GM21367 (cell line): Measurements from ENCODE around the gene ODF4.

Source experiments
- ATAC-seq: cut with Tn5 transposase; IDR thresholded peaks from one replicate; pipeline ENCODE4 v1.9.1; 2021; ENCODE audit not compliant: unreplicated experiment

The ODF4 gene

GRCh38 chr17:8339540-8339939 lies at the start of gene ODF4:
Gene ODF4 (plus strand): TSS chr17:8339840. CDS start chr17:8340052, 212 bp downstream.
- ATAC-seq, result no peak

DNA sequence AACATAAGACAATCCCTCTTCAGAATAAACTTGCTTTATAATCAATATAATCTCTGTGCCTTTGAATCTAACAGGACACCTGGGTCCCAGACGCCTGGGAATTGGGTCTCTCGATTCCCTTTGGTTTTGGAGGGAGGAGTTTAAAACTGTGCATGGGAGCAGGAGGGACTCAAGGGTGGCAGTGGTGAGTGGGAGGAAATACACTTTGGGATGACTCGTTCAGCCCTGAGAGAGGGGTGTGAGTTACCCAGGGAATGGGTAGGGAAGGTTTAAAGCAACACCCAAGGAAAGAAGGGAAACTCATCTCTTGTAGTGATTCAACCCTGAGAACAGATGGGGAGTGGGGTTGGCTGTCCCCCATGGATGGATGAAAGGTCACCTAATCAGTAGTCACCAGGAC lies 49.6 kb upstream of the ODF4 start:
- no peak for ATAC-seq

DNA sequence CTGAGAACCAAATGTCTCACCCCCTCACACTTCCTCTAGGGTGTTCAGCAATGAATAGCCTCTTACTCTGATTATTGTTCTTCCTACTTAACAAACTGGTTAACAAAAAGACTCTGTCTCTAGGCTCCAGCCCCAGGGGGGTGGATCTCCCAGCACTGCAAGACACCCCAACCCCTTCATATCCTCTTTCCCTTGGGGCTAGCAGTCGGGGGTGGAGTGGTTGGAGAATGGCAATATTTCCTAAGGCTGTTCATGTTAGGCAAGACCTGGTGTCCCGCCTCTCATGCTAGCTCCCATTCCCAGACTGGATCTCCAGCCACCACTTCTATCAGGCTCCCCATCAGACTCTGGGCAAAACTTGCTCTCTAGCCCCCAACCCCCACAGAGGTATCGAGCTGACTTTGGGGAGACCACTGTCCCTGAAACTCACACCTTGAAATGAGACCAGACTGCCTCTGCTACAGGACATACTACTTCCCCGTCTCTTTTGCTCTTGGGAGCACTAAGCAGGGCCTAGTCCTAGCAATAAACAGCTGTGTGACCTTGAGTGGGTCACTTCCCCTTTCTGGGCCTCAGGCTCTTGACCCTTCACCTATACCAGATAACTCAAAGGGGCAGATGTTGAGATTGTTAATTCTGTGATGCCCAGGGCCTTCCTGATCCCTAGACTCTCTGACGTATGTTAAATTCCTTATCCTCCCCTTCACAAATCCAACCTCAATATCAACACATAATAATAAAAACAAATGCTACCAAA lies 46.8 kb upstream of the ODF4 start:
- ATAC-seq, result no peak

GRCh38 chr17:8294361-8294760 lies 45.3 kb upstream of the ODF4 start:
- no peak for ATAC-seq

GRCh38 chr17:8294814-8295316 lies 44.8 kb upstream of the ODF4 start:
- no peak for ATAC-seq

- ATAC-seq, result no peak
Measured at GRCh38 chr17:8300226-8300625, 39.4 kb upstream of the ODF4 start.

- ATAC-seq, result no peak
Measured at GRCh38 chr17:8300627-8301242, 38.9 kb upstream of the ODF4 start.

DNA sequence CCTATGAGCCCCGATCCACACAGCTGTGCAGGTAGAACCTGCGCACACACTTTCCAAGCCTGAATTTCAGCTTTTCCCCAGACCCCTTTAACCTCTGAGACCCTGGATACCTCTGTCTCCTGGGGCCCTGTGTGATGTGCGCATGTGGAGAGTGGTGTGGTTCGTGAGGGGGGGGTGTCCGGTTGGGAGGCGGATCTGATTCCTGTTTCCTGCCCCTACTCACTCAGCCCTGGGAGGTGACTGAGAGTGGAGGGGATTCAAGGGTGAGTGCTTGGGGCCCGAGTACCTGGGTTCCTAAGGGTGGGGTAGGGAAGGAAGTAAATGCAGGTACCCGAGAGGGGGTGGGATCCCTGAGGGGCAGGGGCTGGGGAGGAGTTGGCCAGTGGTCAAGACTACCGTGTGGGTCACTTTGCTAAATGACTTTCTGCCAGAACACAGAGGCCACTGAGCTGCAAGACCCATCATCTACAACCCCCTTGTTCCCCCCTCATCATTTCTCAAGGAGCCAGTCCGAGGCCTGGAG lies 29.0 kb upstream of the ODF4 start:
- ATAC-seq, result no peak

- no peak for ATAC-seq
Measured at GRCh38 chr17:8311131-8311790, 28.4 kb upstream of the ODF4 start.

DNA sequence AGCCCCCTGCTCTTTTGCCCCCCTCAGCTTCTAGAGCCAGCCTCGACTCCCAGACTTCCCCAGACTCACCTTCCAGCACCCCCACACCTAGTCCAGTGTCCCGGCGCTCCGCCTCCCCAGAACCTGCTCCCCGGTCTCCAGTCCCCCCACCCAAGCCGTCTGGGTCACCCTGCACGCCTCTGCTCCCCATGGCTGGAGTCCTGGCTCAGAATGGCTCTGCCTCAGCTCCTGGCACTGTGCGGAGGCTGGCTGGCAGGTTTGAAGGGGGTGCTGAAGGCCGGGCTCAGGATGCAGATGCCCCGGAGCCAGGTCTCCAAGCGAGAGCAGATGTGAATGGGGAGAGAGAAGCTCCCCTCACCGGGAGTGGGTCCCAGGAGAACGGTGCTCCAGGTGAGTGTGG lies 27.4 kb upstream of the ODF4 start:
- no peak for ATAC-seq

DNA sequence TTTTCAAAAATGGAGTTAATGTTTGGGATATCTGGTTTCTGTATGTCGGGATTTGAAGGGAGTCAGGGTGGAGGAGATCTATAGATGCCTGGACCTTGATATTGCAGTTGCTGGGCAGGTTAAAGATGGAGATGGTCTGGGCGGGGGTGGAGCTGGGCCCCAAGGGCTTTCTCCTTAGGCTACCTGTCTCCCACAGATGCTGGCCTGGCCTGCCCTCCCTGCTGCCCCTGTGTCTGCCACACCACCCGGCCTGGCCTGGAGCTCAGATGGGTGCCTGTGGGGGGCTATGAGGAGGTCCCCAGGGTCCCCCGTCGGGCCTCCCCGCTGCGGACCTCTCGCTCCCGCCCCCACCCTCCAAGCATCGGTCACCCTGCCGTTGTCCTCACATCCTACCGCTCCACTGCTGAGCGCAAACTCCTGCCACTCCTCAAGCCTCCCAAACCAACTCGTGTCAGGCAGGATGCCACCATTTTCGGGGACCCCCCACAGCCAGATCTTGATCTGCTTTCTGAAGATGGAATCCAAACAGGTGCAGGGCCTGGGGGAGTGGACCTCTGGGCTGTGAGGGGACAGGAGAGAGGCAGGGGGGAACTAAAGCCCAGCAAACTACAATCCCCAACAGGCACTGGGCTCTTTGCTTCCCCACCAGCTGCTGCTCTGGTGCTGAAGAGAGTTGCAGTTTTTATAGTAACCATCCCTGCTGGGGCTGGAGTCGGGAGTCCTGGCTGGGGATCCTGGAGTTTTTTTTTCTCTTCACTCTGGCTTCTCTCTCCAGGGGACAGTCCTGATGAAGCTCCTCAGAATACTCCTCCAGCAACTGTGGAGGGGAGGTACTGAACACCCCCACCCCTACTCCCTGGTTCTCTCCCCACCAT lies 26.7 kb upstream of the ODF4 start:
- no peak for ATAC-seq

DNA sequence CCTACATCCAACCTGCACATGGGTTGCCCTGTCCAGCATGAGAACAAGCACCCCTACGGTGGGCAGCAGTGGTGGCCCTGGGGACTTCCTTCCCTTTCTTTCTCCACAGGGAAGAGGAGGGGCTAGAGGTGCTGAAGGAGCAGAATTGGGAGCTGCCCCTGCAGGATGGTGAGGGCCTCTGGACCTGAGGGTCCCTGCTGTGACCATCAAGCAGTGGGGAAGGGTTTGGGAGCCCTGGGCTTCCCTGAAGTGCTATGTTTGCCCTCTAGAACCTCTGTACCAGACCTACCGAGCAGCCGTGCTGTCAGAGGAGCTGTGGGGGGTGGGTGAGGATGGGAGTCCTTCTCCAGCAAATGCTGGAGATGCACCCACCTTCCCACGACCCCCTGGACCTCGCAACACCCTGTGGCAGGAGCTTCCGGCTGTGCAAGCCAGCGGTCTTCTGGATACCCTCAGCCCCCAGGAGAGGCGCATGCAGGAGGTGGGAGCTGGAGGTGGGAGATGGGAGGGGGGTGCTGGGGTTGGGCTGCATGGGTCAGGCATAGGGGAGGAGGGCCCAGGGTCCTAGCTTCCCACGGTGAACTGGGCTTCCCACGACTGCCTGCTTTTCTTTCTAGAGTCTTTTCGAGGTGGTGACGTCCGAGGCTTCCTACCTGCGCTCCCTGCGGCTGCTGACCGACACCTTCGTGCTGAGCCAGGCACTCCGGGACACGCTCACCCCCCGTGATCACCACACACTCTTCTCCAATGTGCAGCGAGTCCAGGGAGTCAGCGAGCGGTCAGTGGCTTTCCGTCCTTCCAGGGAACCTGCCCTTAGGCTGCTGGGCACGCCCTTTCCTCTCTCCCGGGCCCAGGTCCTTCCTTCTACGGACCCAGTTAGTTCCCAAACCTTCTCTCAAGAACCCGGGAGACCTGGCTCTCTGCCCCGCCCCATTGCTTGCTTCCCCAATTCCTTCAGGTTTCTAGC lies 24.6 kb upstream of the ODF4 start:
- no peak for ATAC-seq

DNA sequence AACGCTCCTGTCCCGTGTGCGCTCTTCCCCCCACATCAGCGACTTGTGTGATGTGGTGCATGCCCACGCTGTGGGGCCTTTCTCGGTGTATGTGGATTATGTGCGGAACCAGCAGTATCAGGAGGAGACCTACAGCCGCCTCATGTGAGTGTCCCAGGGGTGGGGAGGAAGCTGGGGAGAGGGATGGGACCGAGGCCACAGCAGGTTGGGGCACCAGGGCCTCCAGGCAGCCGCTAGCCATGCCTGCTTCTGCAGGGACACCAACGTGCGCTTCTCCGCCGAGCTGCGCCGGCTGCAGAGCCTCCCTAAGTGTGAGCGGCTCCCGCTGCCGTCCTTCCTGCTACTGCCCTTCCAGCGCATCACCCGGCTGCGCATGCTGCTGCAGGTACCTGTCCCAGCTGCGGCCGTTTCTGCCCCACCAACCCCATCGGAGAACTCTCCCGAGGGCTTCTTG lies 23.8 kb upstream of the ODF4 start:
- no peak for ATAC-seq

- no peak for ATAC-seq
Measured at GRCh38 chr17:8318010-8318935, 21.4 kb upstream of the ODF4 start.

GRCh38 chr17:8320262-8320661 lies 19.4 kb upstream of the ODF4 start:
- no peak for ATAC-seq

GRCh38 chr17:8320990-8321389 lies 18.6 kb upstream of the ODF4 start:
- ATAC-seq, result no peak

DNA sequence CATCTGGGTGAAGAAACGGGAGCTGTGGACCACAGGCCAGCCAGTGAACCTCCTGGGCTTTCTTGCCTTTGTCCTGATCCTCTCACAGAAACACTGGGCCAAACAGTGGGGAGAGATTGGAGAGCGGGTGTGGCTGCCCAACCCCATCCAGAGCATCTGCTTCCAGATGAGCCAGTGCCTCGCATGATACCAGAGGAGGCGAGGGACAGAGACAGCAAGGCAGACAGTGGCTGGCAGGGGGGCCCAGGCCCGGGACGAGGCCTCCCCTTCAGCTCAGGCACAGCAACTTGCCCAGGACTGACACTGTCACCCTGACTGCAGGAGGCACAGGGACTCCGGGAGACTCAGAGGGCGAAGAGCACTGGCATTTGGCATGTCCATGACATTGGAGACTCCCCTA lies 17.6 kb upstream of the ODF4 start:
- ATAC-seq, result no peak

GRCh38 chr17:8324132-8324531 lies 15.5 kb upstream of the ODF4 start:
- ATAC-seq, result no peak

DNA sequence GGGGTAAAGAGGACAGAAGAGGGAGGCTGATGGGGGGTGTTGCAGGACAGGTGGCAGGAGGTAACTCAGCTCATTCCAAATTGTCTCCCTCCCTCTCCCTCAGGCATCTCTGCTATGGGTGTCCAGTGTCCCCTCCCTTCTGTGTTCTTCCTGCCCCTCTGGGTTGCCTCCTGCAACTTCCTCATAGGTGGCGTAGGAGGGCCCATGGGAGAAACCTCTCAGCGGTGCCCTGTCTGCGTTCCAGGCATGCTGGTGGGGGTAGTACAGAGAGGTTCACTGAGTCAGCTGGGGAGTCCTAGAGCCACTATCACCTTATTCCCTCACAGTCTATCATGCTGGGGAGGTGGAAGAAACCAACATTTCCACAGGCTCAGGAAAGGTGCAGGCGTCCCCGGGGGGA lies 14.7 kb upstream of the ODF4 start:
- ATAC-seq, result no peak
